Stimulated activated CD4-positive, alpha-beta T cell treated with anti-CD3 and anti-CD28 coated beads, TNF-alpha, amount 100 ng/mL, for 4 hours (primary cell): ENCODE results near the gene ATM.
"Not testable (repeated sequence)": the region's sequence is repeated elsewhere in the genome, so short reads cannot be mapped to it uniquely, and the experiment has no call there.

Experiments used
- DNase-seq, 3 experiments: peaks; one replicate each; pipeline ENCODE4 v3.0.0-alpha.2; 2020; ENCODE audit warnings: low read depth in 3 of 3

Gene ATM

GRCh38 chr11:108369064-108369463 lies 146.2 kb downstream of the ATM start:
- DNase-seq: no peak

GRCh38 chr11:108370315-108370714 lies 147.4 kb downstream of the ATM start:
- DNase-seq: no peak

- no peak for DNase-seq
Observed at GRCh38 chr11:108370990-108371389, 148.1 kb downstream of the ATM start.

- not testable (repeated sequence) for DNase-seq
Observed at GRCh38 chr11:108373505-108373904, 150.6 kb downstream of the ATM start.

- no peak for DNase-seq
Observed at GRCh38 chr11:108388576-108388975, 165.7 kb downstream of the ATM start.

GRCh38 chr11:108392353-108392752 lies 169.5 kb downstream of the ATM start:
- DNase-seq: no peak

DNA sequence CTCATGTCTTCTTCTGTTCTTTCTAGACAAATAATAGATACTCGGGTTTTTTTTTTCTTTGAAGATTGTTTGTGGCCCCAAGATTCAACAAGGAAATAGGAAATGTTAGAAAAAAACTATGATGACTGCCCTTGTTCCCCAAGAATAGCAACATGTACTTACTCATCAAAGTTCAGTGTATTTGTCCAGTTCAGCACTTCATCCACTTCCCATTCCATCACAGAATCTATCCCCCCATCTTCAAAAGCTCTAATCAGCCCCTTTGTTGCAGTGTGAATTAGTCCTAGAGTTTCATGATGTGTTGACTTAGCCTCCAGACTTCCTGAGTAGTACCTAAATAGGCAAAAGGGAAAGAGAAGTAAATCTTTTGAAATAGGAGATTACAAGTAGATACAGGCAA lies 170.2 kb downstream of the ATM start:
- DNase-seq: no peak

DNA sequence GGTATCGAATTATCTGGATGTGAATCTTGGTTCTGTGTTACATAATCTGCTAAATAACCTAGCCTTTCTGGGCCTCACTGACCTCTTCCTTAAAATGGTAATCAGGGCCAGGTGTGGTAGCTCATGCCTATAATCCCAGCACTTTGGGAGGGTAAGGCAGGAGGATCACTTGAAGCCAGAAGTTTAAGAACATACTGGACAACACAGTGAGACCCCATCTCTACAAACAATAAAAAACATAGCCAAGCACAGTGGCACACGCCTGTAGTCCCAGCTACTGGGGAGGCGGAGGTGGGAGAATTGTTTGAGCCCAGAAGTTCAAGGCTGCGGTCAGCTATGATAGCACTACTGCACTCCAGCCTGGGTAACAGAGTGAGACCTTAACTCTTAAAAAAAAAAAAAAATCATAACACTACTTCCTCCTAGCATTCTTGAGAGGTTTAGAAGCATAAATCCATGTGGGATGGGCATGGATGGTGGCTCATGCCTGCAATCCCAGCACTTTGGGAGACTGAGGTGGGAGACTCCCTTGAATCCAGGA lies 171.9 kb downstream of the ATM start:
- DNase-seq: no peak

DNA sequence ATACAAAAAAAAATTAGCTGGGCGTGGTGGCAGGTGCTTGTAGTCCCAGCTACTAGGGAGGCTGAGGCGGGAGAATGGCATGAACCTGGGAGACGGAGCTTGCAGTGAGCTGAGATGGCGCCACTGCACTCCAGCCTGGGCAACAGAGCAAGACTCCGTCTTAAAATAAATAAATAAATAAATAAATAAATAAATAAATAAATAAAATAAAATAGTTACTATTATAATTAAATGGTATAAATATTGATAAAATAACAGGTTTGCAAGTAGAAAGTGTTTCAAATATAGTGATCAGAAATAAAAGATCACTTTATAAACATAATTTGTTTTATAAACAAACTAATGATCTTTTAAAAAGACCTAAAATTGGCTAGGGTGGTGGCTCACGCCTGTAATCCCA lies 173.8 kb downstream of the ATM start:
- not testable (repeated sequence) for DNase-seq

- no peak for DNase-seq
Observed at GRCh38 chr11:108398439-108398838, 175.6 kb downstream of the ATM start.

GRCh38 chr11:108402241-108402640 lies 179.4 kb downstream of the ATM start:
- DNase-seq: no peak

GRCh38 chr11:108403052-108403451 lies 180.2 kb downstream of the ATM start:
- DNase-seq: no peak

DNA sequence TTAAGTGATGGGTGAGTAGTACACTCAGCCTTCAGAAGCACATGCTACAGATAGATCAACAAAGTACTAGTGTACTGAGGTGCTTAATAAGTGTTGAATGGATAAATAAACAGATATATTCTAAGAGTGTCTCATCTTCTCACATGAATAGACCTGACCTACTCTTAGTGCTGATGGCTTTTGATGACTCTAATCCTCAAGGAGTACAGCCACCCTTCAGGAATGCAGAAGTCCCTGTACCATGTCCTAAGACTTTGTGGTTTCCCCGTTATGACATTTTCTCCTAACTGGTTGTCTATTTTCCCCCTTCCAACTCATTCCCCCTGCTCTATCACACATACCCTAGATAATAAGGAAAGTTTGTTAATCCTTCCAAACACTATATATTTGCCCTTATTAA lies 182.8 kb downstream of the ATM start:
- no peak for DNase-seq

GRCh38 chr11:108414958-108415357 lies 192.1 kb downstream of the ATM start:
- no peak for DNase-seq

DNA sequence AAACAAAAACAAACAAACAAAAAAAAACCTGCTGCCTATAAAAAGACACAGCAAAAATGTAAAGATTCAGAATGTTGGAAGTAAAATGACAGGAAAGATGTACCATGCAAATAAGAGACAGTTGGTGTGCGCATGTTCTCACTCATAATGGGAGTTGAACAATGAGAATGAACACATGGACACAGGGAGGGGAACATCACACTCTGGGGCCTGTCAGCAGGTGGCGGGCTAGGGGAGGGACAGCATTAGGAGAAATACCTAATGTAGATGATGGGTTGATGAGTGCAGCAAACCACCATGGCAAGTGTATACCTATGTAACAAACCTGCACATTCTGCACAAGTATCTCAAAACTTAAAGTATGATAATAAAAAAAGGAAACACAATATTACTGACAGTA lies 194.7 kb downstream of the ATM start:
- peak in 1 of 3 experiments; percentile 6 for DNase-seq
